Upper lobe of right lung (tissue), 1 donor: Measurements from ENCODE around the gene UGT1A9. TPM values are rescaled to one million over a fixed set of nuclear protein-coding genes. Genes with fewer than 3 reads are reported as not detected.

Experiments
- ATAC-seq: fragments of 200-7000 bp; cut with Tn5 transposase; one replicate; pipeline ENCODE4 v1.9.1; 2020; ENCODE audit warnings: mild to moderate bottlenecking, moderate library complexity
- DNase-seq: peaks from one replicate; pipeline ENCODE4 v3.0.0-alpha.2; 2020
- H3K27ac ChIP-seq: fragments of 200-600 bp; one replicate; pipeline ENCODE4 v1.8.0; 2022
- H3K27me3 ChIP-seq: fragments of 200-600 bp; one replicate; pipeline ENCODE4 v1.8.0; 2022; ENCODE audit warnings: mild to moderate bottlenecking
- H3K36me3 ChIP-seq: fragments of 200-600 bp; one replicate; pipeline ENCODE4 v1.8.0; 2022
- H3K4me1 ChIP-seq: fragments of 200-600 bp; one replicate; pipeline ENCODE4 v1.8.0; 2022
- H3K4me3 ChIP-seq: fragments of 200-600 bp; one replicate; pipeline ENCODE4 v1.8.0; 2022; ENCODE audit warnings: mild to moderate bottlenecking
- H3K9me3 ChIP-seq: fragments of 200-600 bp; one replicate; pipeline ENCODE4 v1.8.0; 2022
- CTCF ChIP-seq: fragments of 200-600 bp; IDR thresholded peaks from one replicate; pipeline ENCODE4 v1.8.0; 2022; ENCODE audit warnings: antibody characterized with exemption
- intact Hi-C: fragments of 100-400 bp; cut with DNase I; formaldehyde crosslinking; loops from one replicate; pipeline ENCODE4 v1.11.0; 2022
- total RNA-seq: library from RNA; stranded (reverse); fragmentation: NEBNext Ultra II Directional; extraction: Animal tissue kit (Norgen Biotek cat#: 25700); gene quantifications from one replicate; pipeline ENCODE4 v1.2.1, GENCODE V29; 2021
- donor health status: DM: no; HTN: yes; CAD: no; lungs with severe emphysema.

Gene UGT1A9
- total RNA-seq, 1 donor from 2014 or later, result not detected

- H3K4me1 ChIP-seq, result no peaks in the 10 kb centered on the region
- H3K27ac ChIP-seq, result no peak overlapping the region
- TF ChIP-seq CTCF, result no peak
- H3K4me3 ChIP-seq, result no peak overlapping the region
- no peak for ATAC-seq
- H3K27me3 ChIP-seq, result no peaks in the 10 kb centered on the region
- no peaks in the 10 kb centered on the region for H3K9me3 ChIP-seq
- no peaks in the 10 kb centered on the region for H3K36me3 ChIP-seq
- intact Hi-C loops, result no loop called here
- no peak for DNase-seq
These were observed 131.7 kb downstream of the UGT1A9 start for GRCh38 chr2:233803292-233803911.

GRCh38 chr2:233803994-233804393, 132.3 kb downstream of the UGT1A9 start:
- Histone ChIP-seq H3K4me1 (no peaks in the 10 kb centered on the region), H3K27me3 (no peaks in the 10 kb centered on the region), H3K36me3 (no peaks in the 10 kb centered on the region), H3K27ac (no peak overlapping the region), H3K9me3 (no peaks in the 10 kb centered on the region), H3K4me3 (no peak overlapping the region)
- intact Hi-C loops, result no loop called here
- no peak for TF ChIP-seq CTCF
- no peak for ATAC-seq
- DNase-seq, result no peak

- ATAC-seq (no peak), DNase-seq (peak; percentile 31)
- no peaks in the 10 kb centered on the region for H3K4me1 ChIP-seq
- intact Hi-C loops, result no loop called here
- H3K9me3 ChIP-seq, result no peaks in the 10 kb centered on the region
- no peak overlapping the region for H3K4me3 ChIP-seq
- TF ChIP-seq CTCF, result no peak
- no peaks in the 10 kb centered on the region for H3K27me3 ChIP-seq
- H3K27ac ChIP-seq, result no peak overlapping the region
- no peaks in the 10 kb centered on the region for H3K36me3 ChIP-seq
These were observed 135.6 kb downstream of the UGT1A9 start for GRCh38 chr2:233807215-233807865.

- H3K36me3 ChIP-seq, result no peaks in the 10 kb centered on the region
- H3K27ac ChIP-seq, result no peak overlapping the region
- no peak overlapping the region for H3K4me3 ChIP-seq
- H3K27me3 ChIP-seq, result no peaks in the 10 kb centered on the region
- DNase-seq (peak; percentile 46), ATAC-seq (no peak)
- no peaks in the 10 kb centered on the region for H3K4me1 ChIP-seq
- TF ChIP-seq CTCF, result no peak
- H3K9me3 ChIP-seq, result no peaks in the 10 kb centered on the region
- intact Hi-C loops, result no loop called here
These were observed 136.6 kb downstream of the UGT1A9 start for GRCh38 chr2:233807966-233808935.

- peak; percentile 16 for DNase-seq
- Histone ChIP-seq H3K4me3 (no peak overlapping the region), H3K36me3 (no peaks in the 10 kb centered on the region), H3K27me3 (no peaks in the 10 kb centered on the region), H3K9me3 (no peaks in the 10 kb centered on the region), H3K4me1 (no peaks in the 10 kb centered on the region), H3K27ac (no peak overlapping the region)
- no peak for ATAC-seq
- TF ChIP-seq CTCF, result no peak
- intact Hi-C loops, result no loop called here
These were observed 138.7 kb downstream of the UGT1A9 start for GRCh38 chr2:233810385-233810784.
